ENCODE measurements around the gene WWP2.
A peak's percentile ranks its signal among the peaks of the same experiment; 100 is the strongest.

The WWP2 gene

GRCh38 chr16:69916462-69916861, 154.3 kb downstream of the WWP2 start:
- Mint-ChIP-seq H3K9me3 (no peaks in the 10 kb centered on the region), H3K36me3 (ENCODE audit: low read depth) (peaks cover 7% of the 10 kb centered on the region), H3K27ac (no peak overlapping the region), H3K4me1 (no peaks in the 10 kb centered on the region), H3K4me3 (no peak overlapping the region), H3K27me3 (no peaks in the 10 kb centered on the region)
- DNase-seq, result no peak
- ATAC-seq, result no peak

- peaks cover 8% of the 10 kb centered on the region for H3K36me3 Mint-ChIP-seq (ENCODE audit: low read depth)
- H3K9me3 Mint-ChIP-seq, result no peaks in the 10 kb centered on the region
- no peaks in the 10 kb centered on the region for H3K4me1 Mint-ChIP-seq
- H3K27ac Mint-ChIP-seq, result no peak overlapping the region
- no peaks in the 10 kb centered on the region for H3K27me3 Mint-ChIP-seq
- no peak for ATAC-seq
- H3K4me3 Mint-ChIP-seq, result no peak overlapping the region
- no peak for DNase-seq
Observed at GRCh38 chr16:69917311-69917710, 155.2 kb downstream of the WWP2 start.

GRCh38 chr16:69917739-69918138, 155.6 kb downstream of the WWP2 start:
- DNase-seq, result no peak
- Mint-ChIP-seq H3K9me3 (no peaks in the 10 kb centered on the region), H3K36me3 (ENCODE audit: low read depth) (peaks cover 8% of the 10 kb centered on the region), H3K27me3 (no peaks in the 10 kb centered on the region), H3K4me3 (no peak overlapping the region), H3K27ac (no peak overlapping the region), H3K4me1 (no peaks in the 10 kb centered on the region)
- ATAC-seq, result no peak

- H3K4me1 Mint-ChIP-seq, result no peaks in the 10 kb centered on the region
- ATAC-seq, result no peak
Observed at GRCh38 chr16:69918241-69918640, 156.1 kb downstream of the WWP2 start.

GRCh38 chr16:69921127-69921526, 159.0 kb downstream of the WWP2 start:
- Mint-ChIP-seq H3K4me1 (no peaks in the 10 kb centered on the region), H3K27ac (no peak overlapping the region), H3K27me3 (no peaks in the 10 kb centered on the region), H3K4me3 (no peak overlapping the region), H3K9me3 (no peaks in the 10 kb centered on the region), H3K36me3 (ENCODE audit: low read depth) (peaks cover 8% of the 10 kb centered on the region)
- DNase-seq (no peak), ATAC-seq (no peak)

More at GRCh38 chr16:69918241-69918640, 156.1 kb downstream of the WWP2 start:
- no peak for DNase-seq
- H3K4me3 Mint-ChIP-seq, result no peak overlapping the region
- H3K27me3 Mint-ChIP-seq, result no peaks in the 10 kb centered on the region
- H3K36me3 Mint-ChIP-seq (ENCODE audit: low read depth), result peaks cover 8% of the 10 kb centered on the region
- no peaks in the 10 kb centered on the region for H3K9me3 Mint-ChIP-seq
- no peak overlapping the region for H3K27ac Mint-ChIP-seq

GRCh38 chr16:69922200-69922599, 160.1 kb downstream of the WWP2 start:
- Mint-ChIP-seq H3K4me1 (no peaks in the 10 kb centered on the region), H3K27ac (no peak overlapping the region), H3K4me3 (no peak overlapping the region), H3K36me3 (ENCODE audit: low read depth) (peaks cover 8% of the 10 kb centered on the region), H3K27me3 (no peaks in the 10 kb centered on the region), H3K9me3 (no peaks in the 10 kb centered on the region)
- DNase-seq (no peak), ATAC-seq (no peak)

GRCh38 chr16:69924041-69924775, 162.1 kb downstream of the WWP2 start:
- Mint-ChIP-seq H3K27ac (no peak overlapping the region), H3K4me1 (no peaks in the 10 kb centered on the region), H3K9me3 (no peaks in the 10 kb centered on the region), H3K4me3 (no peak overlapping the region), H3K36me3 (ENCODE audit: low read depth) (peaks cover 2% of the 10 kb centered on the region), H3K27me3 (no peaks in the 10 kb centered on the region)
- no peak for DNase-seq
- ATAC-seq, result no peak

GRCh38 chr16:69924777-69925191, 162.7 kb downstream of the WWP2 start:
- peaks cover 2% of the 10 kb centered on the region for H3K36me3 Mint-ChIP-seq (ENCODE audit: low read depth)
- no peak for ATAC-seq
- H3K9me3 Mint-ChIP-seq, result no peaks in the 10 kb centered on the region
- no peak overlapping the region for H3K27ac Mint-ChIP-seq
- H3K4me3 Mint-ChIP-seq, result no peak overlapping the region
- DNase-seq, result no peak
- no peaks in the 10 kb centered on the region for H3K4me1 Mint-ChIP-seq
- no peaks in the 10 kb centered on the region for H3K27me3 Mint-ChIP-seq

GRCh38 chr16:69925311-69925710, 163.2 kb downstream of the WWP2 start:
- Mint-ChIP-seq H3K27ac (no peak overlapping the region), H3K9me3 (no peaks in the 10 kb centered on the region), H3K4me3 (no peak overlapping the region), H3K27me3 (no peaks in the 10 kb centered on the region), H3K36me3 (ENCODE audit: low read depth) (peaks cover 2% of the 10 kb centered on the region), H3K4me1 (no peaks in the 10 kb centered on the region)
- ATAC-seq (no peak), DNase-seq (no peak)

- H3K4me3 Mint-ChIP-seq, result no peak overlapping the region
- no peaks in the 10 kb centered on the region for H3K9me3 Mint-ChIP-seq
- peaks cover 2% of the 10 kb centered on the region for H3K36me3 Mint-ChIP-seq (ENCODE audit: low read depth)
- ATAC-seq (no peak), DNase-seq (no peak)
- no peaks in the 10 kb centered on the region for H3K27me3 Mint-ChIP-seq
- H3K27ac Mint-ChIP-seq, result no peak overlapping the region
- no peaks in the 10 kb centered on the region for H3K4me1 Mint-ChIP-seq
Observed at GRCh38 chr16:69926241-69926640, 164.1 kb downstream of the WWP2 start.

GRCh38 chr16:69927056-69927757, 165.1 kb downstream of the WWP2 start:
- no peaks in the 10 kb centered on the region for H3K4me1 Mint-ChIP-seq
- no peaks in the 10 kb centered on the region for H3K9me3 Mint-ChIP-seq
- no peaks in the 10 kb centered on the region for H3K27me3 Mint-ChIP-seq
- no peak for DNase-seq
- no peak for ATAC-seq
- no peak overlapping the region for H3K4me3 Mint-ChIP-seq
- H3K36me3 Mint-ChIP-seq (ENCODE audit: low read depth), result no peaks in the 10 kb centered on the region
- H3K27ac Mint-ChIP-seq, result no peak overlapping the region

GRCh38 chr16:69928856-69929400, 166.8 kb downstream of the WWP2 start:
- DNase-seq, result no peak
- Mint-ChIP-seq H3K4me3 (no peak overlapping the region), H3K36me3 (ENCODE audit: low read depth) (peaks cover 4% of the 10 kb centered on the region), H3K9me3 (no peaks in the 10 kb centered on the region), H3K27me3 (no peaks in the 10 kb centered on the region), H3K27ac (no peak overlapping the region), H3K4me1 (no peaks in the 10 kb centered on the region)
- ATAC-seq, result no peak

- Mint-ChIP-seq H3K4me1 (no peaks in the 10 kb centered on the region), H3K9me3 (no peaks in the 10 kb centered on the region), H3K27ac (no peak overlapping the region), H3K36me3 (ENCODE audit: low read depth) (peaks cover 6% of the 10 kb centered on the region), H3K27me3 (no peaks in the 10 kb centered on the region), H3K4me3 (no peak overlapping the region)
- ATAC-seq (no peak), DNase-seq (no peak)
Observed at GRCh38 chr16:69929480-69929879, 167.3 kb downstream of the WWP2 start.

- DNase-seq (peak; percentile 54), ATAC-seq (peak; percentile 62)
- no peaks in the 10 kb centered on the region for H3K4me1 Mint-ChIP-seq
- no peaks in the 10 kb centered on the region for H3K27me3 Mint-ChIP-seq
- peaks cover 6% of the 10 kb centered on the region for H3K36me3 Mint-ChIP-seq (ENCODE audit: low read depth)
- no peak overlapping the region for H3K27ac Mint-ChIP-seq
- no peak overlapping the region for H3K4me3 Mint-ChIP-seq
- no peaks in the 10 kb centered on the region for H3K9me3 Mint-ChIP-seq
Observed at GRCh38 chr16:69930117-69930776, 168.1 kb downstream of the WWP2 start.

GRCh38 chr16:69931631-69932030, 169.5 kb downstream of the WWP2 start:
- H3K4me3 Mint-ChIP-seq, result no peak overlapping the region
- H3K36me3 Mint-ChIP-seq (ENCODE audit: low read depth), result peaks cover 9% of the 10 kb centered on the region
- DNase-seq (no peak), ATAC-seq (no peak)
- no peaks in the 10 kb centered on the region for H3K4me1 Mint-ChIP-seq
- no peaks in the 10 kb centered on the region for H3K9me3 Mint-ChIP-seq
- H3K27ac Mint-ChIP-seq, result no peak overlapping the region
- no peaks in the 10 kb centered on the region for H3K27me3 Mint-ChIP-seq

Measured in activated naive CD8-positive, alpha-beta T cell treated with anti-CD3 and anti-CD28 coated beads, Interleukin-2, amount 50 U/mL, for 24 hours (primary cell).